Common myeloid progenitor, CD34-positive (primary cell): ENCODE data around the gene RANBP17.
A peak's percentile ranks its signal among the peaks of the same experiment; 100 is the strongest.

ENCODE experiments used
- CTCF ChIA-PET: fragments of 350-600 bp; sonication (Branson Sonifier 250); formaldehyde crosslinking; loops from one replicate; lab custom pipeline; 2021; ENCODE audit warnings: antibody characterized with exemption; lab: Charles Lee
- POLR2A ChIA-PET: fragments of 350-600 bp; sonication (Branson Sonifier 250); formaldehyde crosslinking; loops from one replicate; lab custom pipeline; 2021; ENCODE audit warnings: antibody characterized with exemption; lab: Charles Lee
- DNase-seq, 3 donors: peaks; one replicate each; pipeline versions ENCODE4 v3.0.0 to v3.0.0-alpha.2; 2013
- H3K27ac ChIP-seq, 2 experiments: 1 replicate in 1 of 2; 2 replicates in 1 of 2; pipeline ENCODE4 v1.7.0; 2013; ENCODE audit warnings: inconsistent platforms in 2 of 2, low read length in 2 of 2, mild to moderate bottlenecking in 2 of 2, low read depth in 1 of 2, moderate library complexity in 1 of 2; ENCODE audit not compliant: severe bottlenecking in 2 of 2, insufficient read depth in 1 of 2, poor library complexity in 1 of 2
- H3K27me3 ChIP-seq, 5 experiments: replicated peaks in 2 of 5; 1 replicate in 3 of 5; 2 replicates in 2 of 5; pipeline versions ENCODE4 v1.6.1 to v1.7.0; 2013; ENCODE audit warnings: low read length in 4 of 5, mild to moderate bottlenecking in 2 of 5, moderate library complexity in 2 of 5, inconsistent platforms in 1 of 5; ENCODE audit not compliant: insufficient read depth in 5 of 5, control insufficient read depth in 4 of 5
- H3K36me3 ChIP-seq, 4 experiments: 1 replicate in 2 of 4; 2 replicates in 2 of 4; pipeline versions ENCODE4 v1.6.1 to v1.7.0; 2013; ENCODE audit warnings: low read length in 3 of 4, control low read depth in 1 of 4, mild to moderate bottlenecking in 1 of 4; ENCODE audit not compliant: control insufficient read depth in 4 of 4, insufficient read depth in 4 of 4
- H3K4me1 ChIP-seq, 4 experiments: 1 replicate in 3 of 4; 2 replicates in 1 of 4; pipeline versions ENCODE4 v1.6.1 to v1.7.1; 2013; ENCODE audit warnings: low read length in 3 of 4, mild to moderate bottlenecking in 3 of 4, control low read depth in 1 of 4, inconsistent platforms in 1 of 4, moderate library complexity in 1 of 4; ENCODE audit not compliant: control insufficient read depth in 4 of 4, insufficient read depth in 4 of 4; ENCODE audit errors: control extremely low read depth in 1 of 4
- H3K4me3 ChIP-seq, 7 experiments: 1 replicate in 4 of 7; 2 replicates in 3 of 7; pipeline versions ENCODE4 v1.5.1 to v1.7.0; 2013; ENCODE audit warnings: mild to moderate bottlenecking in 7 of 7, low read length in 6 of 7, moderate library complexity in 6 of 7, inconsistent platforms in 2 of 7, low read depth in 2 of 7, control low read depth in 1 of 7; ENCODE audit not compliant: insufficient read depth in 4 of 7, control insufficient read depth in 1 of 7; ENCODE audit errors: extremely low read depth in 1 of 7
- H3K9me3 ChIP-seq, 5 experiments: 1 replicate in 4 of 5; 2 replicates in 1 of 5; pipeline versions ENCODE4 v1.6.1 to v1.7.1; 2013; ENCODE audit warnings: low read length in 4 of 5, mild to moderate bottlenecking in 2 of 5, inconsistent platforms in 1 of 5, low read depth in 1 of 5, moderate library complexity in 1 of 5; ENCODE audit not compliant: control insufficient read depth in 4 of 5, insufficient read depth in 2 of 5; ENCODE audit errors: control extremely low read depth in 1 of 5
- WGBS: methylation state at CpG from one replicate; pipeline ENCODE4 v1.1.5; 2013; ENCODE audit not compliant: insufficient coverage; 5-methylcytosine and 5-hydroxymethylcytosine counted together

The RANBP17 gene

GRCh38 chr5:171137768-171138525 is 276.1 kb downstream of the RANBP17 start:
- H3K36me3 ChIP-seq, result no peaks in the 10 kb centered on the region
- H3K27me3 ChIP-seq, result no peaks in the 10 kb centered on the region
- WGBS, result no CpG with 5 or more reads among the region's 1 CpG
- H3K9me3 ChIP-seq, result no peaks in the 10 kb centered on the region
- H3K27ac ChIP-seq, result no peak overlapping the region
- CTCF ChIA-PET, result interaction anchor here (0.6 kb wide), 1 partner anchor 693 kb away, joined by 4 read pairs; no protein-coding TSS in a partner anchor
- POLR2A ChIA-PET, result no interaction called here
- DNase-seq, result no peak
- H3K4me1 ChIP-seq, result no peaks in the 10 kb centered on the region
- no peak overlapping the region for H3K4me3 ChIP-seq

DNA sequence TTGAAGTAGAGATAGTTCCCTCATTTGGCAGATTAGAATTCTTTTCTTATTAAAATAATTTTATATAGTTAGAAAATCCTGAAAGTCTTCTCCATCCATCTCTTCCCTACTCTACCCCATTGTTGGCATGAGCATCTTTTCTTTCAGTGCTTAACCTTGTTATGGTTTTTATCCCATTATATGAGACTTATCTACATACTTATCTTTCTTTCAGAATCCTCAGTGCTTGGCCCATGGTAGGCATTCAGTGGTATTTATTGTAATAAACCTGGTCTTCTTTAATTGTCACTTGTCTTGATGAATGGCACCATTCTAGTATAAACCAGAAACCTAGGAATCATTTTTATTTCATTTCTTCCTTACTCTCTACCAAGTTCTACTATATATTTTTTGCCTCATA is 277.4 kb downstream of the RANBP17 start:
- Histone ChIP-seq H3K4me3 (no peak overlapping the region), H3K4me1 (no peaks in the 10 kb centered on the region), H3K27ac (no peak overlapping the region), H3K27me3 (no peaks in the 10 kb centered on the region), H3K9me3 (no peaks in the 10 kb centered on the region), H3K36me3 (no peaks in the 10 kb centered on the region)
- ChIA-PET CTCF (interaction anchor here (0.5 kb wide), 1 partner anchor 46 kb away, joined by 4 read pairs; no protein-coding TSS in a partner anchor), POLR2A (no interaction called here)
- no peak for DNase-seq

DNA sequence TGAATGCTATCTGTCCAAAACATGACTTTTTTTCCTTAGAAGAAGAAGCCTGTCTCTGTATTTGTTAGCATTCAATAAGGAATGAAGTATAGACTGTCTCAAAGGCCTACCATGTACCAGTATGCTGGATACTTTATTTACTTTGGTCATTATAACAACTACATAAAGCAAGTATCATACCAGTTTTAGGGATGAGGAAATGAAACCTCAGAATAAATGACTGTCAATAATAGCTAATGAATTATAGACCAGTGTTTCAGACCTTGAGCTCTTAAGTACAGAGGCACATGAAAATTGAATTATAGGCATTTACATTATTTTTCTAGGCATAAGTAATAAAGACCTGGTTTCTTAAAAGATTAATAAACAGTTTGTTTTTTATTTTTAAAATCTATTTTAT is 280.8 kb downstream of the RANBP17 start:
- DNase-seq, result no peak
- H3K4me1 ChIP-seq, result no peaks in the 10 kb centered on the region
- H3K27me3 ChIP-seq, result no peaks in the 10 kb centered on the region
- H3K27ac ChIP-seq, result no peak overlapping the region
- CTCF ChIA-PET, result no interaction called here
- no peak overlapping the region for H3K4me3 ChIP-seq
- H3K9me3 ChIP-seq, result no peaks in the 10 kb centered on the region
- POLR2A ChIA-PET, result no interaction called here
- no peaks in the 10 kb centered on the region for H3K36me3 ChIP-seq

DNA sequence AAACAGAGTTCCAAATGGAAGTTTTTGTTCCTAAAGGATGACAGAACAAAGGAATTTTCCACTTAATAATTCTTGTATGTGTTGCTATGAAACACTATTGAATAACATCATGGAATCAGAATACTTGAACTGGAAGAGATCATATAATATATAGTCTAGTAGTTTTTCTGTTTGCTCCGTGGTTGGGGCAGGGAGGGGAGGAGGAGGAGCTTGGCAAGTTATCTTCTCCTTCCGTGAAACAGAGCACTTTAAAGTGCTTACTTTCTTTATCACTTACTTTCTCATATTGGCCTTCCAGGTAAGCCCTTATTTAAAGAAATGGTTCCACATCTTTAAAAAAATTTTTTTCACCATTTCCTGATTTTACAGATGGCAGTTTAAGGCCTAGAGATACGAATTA is 281.4 kb downstream of the RANBP17 start:
- H3K9me3 ChIP-seq, result no peaks in the 10 kb centered on the region
- H3K27me3 ChIP-seq, result no peaks in the 10 kb centered on the region
- CTCF ChIA-PET, result no interaction called here
- H3K36me3 ChIP-seq, result no peaks in the 10 kb centered on the region
- no peak for DNase-seq
- 100% methylated on average over 2 of the region's 3 CpGs for WGBS
- H3K4me1 ChIP-seq, result no peaks in the 10 kb centered on the region
- POLR2A ChIA-PET, result no interaction called here
- no peak overlapping the region for H3K4me3 ChIP-seq
- no peak overlapping the region for H3K27ac ChIP-seq

DNA sequence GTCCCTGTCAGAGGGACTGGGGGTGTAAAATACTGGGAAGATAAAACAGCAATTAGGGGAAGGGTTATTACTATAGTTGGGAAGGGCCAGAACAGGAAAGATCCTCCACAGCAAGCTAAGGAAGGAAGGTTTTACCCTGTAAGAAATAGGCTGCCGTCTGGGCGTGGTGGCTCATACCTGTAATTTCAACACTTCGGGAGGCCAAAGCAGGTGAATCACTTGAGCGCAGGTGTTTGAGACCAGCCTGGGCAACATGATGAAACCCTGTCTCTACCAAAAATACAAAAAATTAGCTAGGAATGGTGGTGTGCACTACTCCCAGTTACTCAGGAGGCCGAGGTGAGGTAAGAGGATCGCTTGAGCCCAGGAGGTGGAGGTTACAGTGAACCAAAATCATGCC is 282.1 kb downstream of the RANBP17 start:
- Histone ChIP-seq H3K4me3 (no peak overlapping the region), H3K27me3 (no peaks in the 10 kb centered on the region), H3K9me3 (no peaks in the 10 kb centered on the region), H3K27ac (no peak overlapping the region), H3K4me1 (no peaks in the 10 kb centered on the region), H3K36me3 (no peaks in the 10 kb centered on the region)
- ChIA-PET CTCF (no interaction called here), POLR2A (no interaction called here)
- WGBS, result 100% methylated on average over 6 of the region's 6 CpGs
- no peak for DNase-seq

GRCh38 chr5:171149333-171149732 is 287.5 kb downstream of the RANBP17 start:
- Histone ChIP-seq H3K9me3 (no peaks in the 10 kb centered on the region), H3K27ac (no peak overlapping the region), H3K4me3 (peak overlapping the region in 1 of 7 experiments; percentile 46), H3K36me3 (no peaks in the 10 kb centered on the region), H3K4me1 (peaks cover 0 to 5% (median under 1%) of the 10 kb centered on the region in 4 experiments), H3K27me3 (no peaks in the 10 kb centered on the region)
- DNase-seq, result peak in 1 of 3 donors; percentile 7
- ChIA-PET POLR2A (no interaction called here), CTCF (no interaction called here)
- WGBS, result no CpG with 5 or more reads among the region's 2 CpGs

DNA sequence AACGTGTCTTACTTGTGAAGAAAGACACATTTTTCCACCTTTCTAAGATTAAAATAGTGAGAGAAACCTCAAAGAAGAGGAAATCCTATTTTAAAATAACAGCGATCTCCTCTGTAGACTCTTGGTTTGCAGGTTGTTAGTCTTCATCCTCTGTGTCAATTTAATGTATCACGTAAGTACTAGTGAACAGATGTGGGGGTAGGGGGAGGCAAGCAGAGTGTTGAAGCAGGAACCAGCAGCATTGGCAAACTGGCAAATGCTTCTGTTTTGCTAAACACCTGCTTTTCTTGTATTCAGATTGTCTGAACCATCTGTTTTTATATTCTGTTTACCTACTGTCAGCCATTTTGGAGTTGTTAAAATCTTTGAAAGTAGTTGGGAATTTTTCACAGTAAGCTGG is 288.0 kb downstream of the RANBP17 start:
- H3K4me3 ChIP-seq, result peak overlapping the region in 2 of 7 experiments; percentile 25 to 46
- H3K9me3 ChIP-seq, result no peaks in the 10 kb centered on the region
- H3K27ac ChIP-seq, result no peak overlapping the region
- POLR2A ChIA-PET, result no interaction called here
- CTCF ChIA-PET, result no interaction called here
- WGBS, result no CpG with 5 or more reads among the region's 3 CpGs
- H3K36me3 ChIP-seq, result no peaks in the 10 kb centered on the region
- peak in 2 of 3 donors; percentile 31 to 61 for DNase-seq
- H3K4me1 ChIP-seq, result peaks cover 0 to 10% (median 2%) of the 10 kb centered on the region in 4 experiments
- H3K27me3 ChIP-seq, result no peaks in the 10 kb centered on the region
